Measurements from ENCODE around the gene ZNF92.
"Not testable (repeated sequence)": the region's sequence is repeated elsewhere in the genome, so short reads cannot be mapped to it uniquely, and the experiment has no call there.

Gene ZNF92

GRCh38 chr7:65373608-65374351, at the start of gene ZNF92:
Gene ZNF92 (plus strand): TSS chr7:65373855. CDS start chr7:65373998, 143 bp downstream.
- peak; percentile 91 for DNase-seq (ENCODE audit: low read depth)
- H3K4me3 ChIP-seq (ENCODE audit: low read length): peak within 1 kb of the TSS; percentile 95
- TF ChIP-seq CTCF (conservative IDR thresholded peaks at IDR 0.05; ENCODE audit: low read length): no peak

- no peak for DNase-seq (ENCODE audit: low read depth)
- TF ChIP-seq CTCF (conservative IDR thresholded peaks at IDR 0.05; ENCODE audit: low read length): no peak
- no peak overlapping the region for H3K4me3 ChIP-seq (ENCODE audit: low read length)
Observed at GRCh38 chr7:65325793-65326432, 47.7 kb upstream of the ZNF92 start.

- TF ChIP-seq CTCF (conservative IDR thresholded peaks at IDR 0.05; ENCODE audit: low read length): no peak
- DNase-seq (ENCODE audit: low read depth): no peak
- no peak overlapping the region for H3K4me3 ChIP-seq (ENCODE audit: low read length)
Observed at GRCh38 chr7:65338346-65338745, 35.3 kb upstream of the ZNF92 start.

GRCh38 chr7:65339257-65339656, 34.4 kb upstream of the ZNF92 start:
- no peak for TF ChIP-seq CTCF (conservative IDR thresholded peaks at IDR 0.05; ENCODE audit: low read length)
- H3K4me3 ChIP-seq (ENCODE audit: low read length): no peak overlapping the region
- no peak for DNase-seq (ENCODE audit: low read depth)

- DNase-seq (ENCODE audit: low read depth): no peak
- TF ChIP-seq CTCF (conservative IDR thresholded peaks at IDR 0.05; ENCODE audit: low read length): no peak
- no peak overlapping the region for H3K4me3 ChIP-seq (ENCODE audit: low read length)
Observed at GRCh38 chr7:65342723-65343629, 30.7 kb upstream of the ZNF92 start.

- not testable (repeated sequence) for H3K4me3 ChIP-seq (ENCODE audit: low read length); DNase-seq (ENCODE audit: low read depth)
Observed at GRCh38 chr7:65344541-65344940, 29.1 kb upstream of the ZNF92 start.

GRCh38 chr7:65354263-65354662, 19.4 kb upstream of the ZNF92 start:
- TF ChIP-seq CTCF (conservative IDR thresholded peaks at IDR 0.05; ENCODE audit: low read length): no peak
- no peak for DNase-seq (ENCODE audit: low read depth)
- H3K4me3 ChIP-seq (ENCODE audit: low read length): no peak overlapping the region
